Ishikawa (cell line): Measurements from ENCODE around the gene DIAPH2.

Experiments
- CEBPB ChIP-seq: IDR thresholded peaks from 2 replicates; pipeline ENCODE4 v1.6.1; 2012
- CREB1 ChIP-seq: IDR thresholded peaks from 2 replicates; pipeline ENCODE4 v1.6.1; 2012; ENCODE audit warnings: low read depth
- EGR1 ChIP-seq: IDR thresholded peaks from 2 replicates; pipeline ENCODE4 v1.6.1; 2012
- EP300 ChIP-seq: IDR thresholded peaks from 2 replicates; pipeline ENCODE4 v1.6.1; 2012; ENCODE audit warnings: borderline replicate concordance
- FOXM1 ChIP-seq: IDR thresholded peaks from 2 replicates; pipeline ENCODE4 v1.6.1; 2012; ENCODE audit warnings: low read depth, borderline replicate concordance
- RAD21 ChIP-seq: IDR thresholded peaks from 2 replicates; pipeline ENCODE4 v1.6.1; 2012; ENCODE audit warnings: low read depth
- REST ChIP-seq: IDR thresholded peaks from 2 replicates; pipeline ENCODE4 v1.6.1; 2012; ENCODE audit warnings: low read depth, mild to moderate bottlenecking
- TAF1 ChIP-seq: IDR thresholded peaks from 2 replicates; pipeline ENCODE4 v1.6.1; 2012; ENCODE audit warnings: low read depth, mild to moderate bottlenecking
- TCF12 ChIP-seq: IDR thresholded peaks from 2 replicates; pipeline ENCODE4 v1.6.1; 2012; ENCODE audit warnings: low read depth
- TEAD4 ChIP-seq: IDR thresholded peaks from 2 replicates; pipeline ENCODE4 v1.6.1; 2012
- YY1 ChIP-seq: IDR thresholded peaks from 2 replicates; pipeline ENCODE4 v1.6.1; 2012; ENCODE audit warnings: low read depth
- ZBTB7A ChIP-seq: IDR thresholded peaks from 2 replicates; pipeline ENCODE4 v1.6.1; 2012; ENCODE audit warnings: low read depth
- TF ChIP-seq, protein P1 (sequence below): IDR thresholded peaks from 2 replicates; pipeline ENCODE4 v1.6.1; 2012
- TF ChIP-seq, protein P2 (sequence below): IDR thresholded peaks from 2 replicates; pipeline ENCODE4 v1.6.1; 2012

- TF ChIP-seq, protein P1, sequence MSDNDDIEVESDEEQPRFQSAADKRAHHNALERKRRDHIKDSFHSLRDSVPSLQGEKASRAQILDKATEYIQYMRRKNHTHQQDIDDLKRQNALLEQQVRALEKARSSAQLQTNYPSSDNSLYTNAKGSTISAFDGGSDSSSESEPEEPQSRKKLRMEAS = no peak
- TF ChIP-seq EP300 (no peak), ZBTB7A (no peak), TEAD4 (no peak), CEBPB (no peak), FOXM1 (no peak), REST (no peak), TCF12 (no peak), RAD21 (no peak), EGR1 (no peak), YY1 (no peak), CREB1 (no peak), TAF1 (no peak)
- TF ChIP-seq, protein P2, sequence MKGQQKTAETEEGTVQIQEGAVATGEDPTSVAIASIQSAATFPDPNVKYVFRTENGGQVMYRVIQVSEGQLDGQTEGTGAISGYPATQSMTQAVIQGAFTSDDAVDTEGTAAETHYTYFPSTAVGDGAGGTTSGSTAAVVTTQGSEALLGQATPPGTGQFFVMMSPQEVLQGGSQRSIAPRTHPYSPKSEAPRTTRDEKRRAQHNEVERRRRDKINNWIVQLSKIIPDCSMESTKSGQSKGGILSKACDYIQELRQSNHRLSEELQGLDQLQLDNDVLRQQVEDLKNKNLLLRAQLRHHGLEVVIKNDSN = no peak
Measured at GRCh38 chrX:97402903-97403302, 718.3 kb downstream of the DIAPH2 start.
